HG03097 (cell line): Measurements from ENCODE around the gene CACNA2D4.

ENCODE experiments used
- ATAC-seq: cut with Tn5 transposase; IDR thresholded peaks from one replicate; pipeline ENCODE4 v1.9.1; 2021; ENCODE audit not compliant: unreplicated experiment, low FRiP score

Gene CACNA2D4

DNA sequence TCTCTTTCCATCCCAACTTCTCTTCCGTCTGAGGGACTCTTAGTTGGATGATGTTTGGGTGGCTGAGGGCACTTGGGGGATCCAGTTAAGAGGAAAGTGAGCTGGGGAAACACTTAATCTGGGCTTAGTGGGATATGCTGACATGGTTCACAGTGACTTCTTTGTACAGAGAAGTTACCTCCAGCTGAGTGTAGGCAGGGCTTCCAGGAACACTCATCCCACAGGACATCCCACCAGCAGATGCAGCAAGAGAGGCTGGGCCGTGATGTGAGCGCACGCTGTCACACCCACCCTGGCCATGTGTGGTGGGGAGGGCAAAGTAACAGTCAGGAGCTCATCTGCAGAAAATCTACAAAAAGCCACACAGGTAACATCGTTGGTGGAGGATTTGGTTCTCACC, 832 bp upstream of the CACNA2D4 start:
- ATAC-seq, result no peak

DNA sequence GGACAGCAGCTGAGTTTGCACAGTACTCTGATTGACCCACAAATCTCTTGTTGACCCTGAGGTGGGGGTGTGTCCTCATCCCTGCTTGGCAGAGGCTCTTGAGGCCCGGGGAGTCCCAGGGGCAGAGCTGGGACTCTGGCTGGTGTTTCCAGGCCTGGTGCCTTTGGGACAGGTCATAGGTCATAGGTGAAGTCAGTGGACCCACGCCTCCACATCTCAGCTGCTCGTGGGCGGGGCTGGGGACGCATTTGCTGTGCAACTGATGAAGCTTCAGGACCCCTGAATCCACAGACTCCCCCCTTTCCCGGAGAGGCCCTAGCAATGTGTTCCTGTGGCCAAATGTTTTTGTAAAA, 408 bp upstream of the CACNA2D4 start:
- ATAC-seq, result no peak

DNA sequence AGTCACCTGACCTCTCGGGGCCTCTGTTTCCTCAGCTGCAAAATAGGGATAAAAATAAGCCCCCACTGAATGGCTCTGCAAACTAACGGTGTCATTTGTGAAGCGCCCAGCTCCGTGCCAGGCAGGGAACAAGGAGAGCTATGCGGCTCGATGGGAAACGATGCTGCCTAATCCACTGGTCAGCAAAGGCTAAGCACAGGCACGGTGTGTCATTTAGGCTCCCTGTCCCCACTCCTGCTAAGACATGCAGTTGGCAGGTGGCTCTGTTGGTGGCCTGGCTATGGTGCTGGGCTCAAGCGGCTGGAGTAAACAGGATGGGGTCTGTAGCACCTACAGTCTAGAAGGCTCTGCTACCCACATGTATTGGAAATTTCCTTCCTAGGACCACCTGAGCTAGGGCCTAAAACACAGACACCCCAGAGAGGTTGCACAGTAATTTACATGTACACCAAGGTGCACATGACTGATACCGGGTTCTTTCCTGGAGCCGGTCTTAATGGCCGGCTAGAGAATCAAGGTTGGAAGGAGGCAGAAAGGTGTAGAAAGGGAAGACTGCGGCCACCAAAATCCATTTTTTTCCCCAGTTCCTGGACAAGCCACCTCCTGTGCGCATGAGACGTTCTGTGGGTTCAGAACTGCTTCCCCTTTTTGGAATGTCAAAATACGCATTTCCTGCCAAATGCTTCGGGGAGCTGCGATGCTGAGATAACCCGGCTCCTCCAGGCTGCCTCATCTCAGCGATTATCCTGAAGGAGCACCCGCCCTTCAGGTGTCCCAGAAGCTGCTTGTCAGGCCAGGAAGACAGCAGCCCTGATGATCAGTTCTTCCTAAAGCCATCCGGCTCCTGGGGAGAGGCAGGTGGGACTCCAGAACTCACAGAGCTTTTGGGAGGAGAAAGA, 1.0 kb downstream of the CACNA2D4 start:
- ATAC-seq, result no peak

DNA sequence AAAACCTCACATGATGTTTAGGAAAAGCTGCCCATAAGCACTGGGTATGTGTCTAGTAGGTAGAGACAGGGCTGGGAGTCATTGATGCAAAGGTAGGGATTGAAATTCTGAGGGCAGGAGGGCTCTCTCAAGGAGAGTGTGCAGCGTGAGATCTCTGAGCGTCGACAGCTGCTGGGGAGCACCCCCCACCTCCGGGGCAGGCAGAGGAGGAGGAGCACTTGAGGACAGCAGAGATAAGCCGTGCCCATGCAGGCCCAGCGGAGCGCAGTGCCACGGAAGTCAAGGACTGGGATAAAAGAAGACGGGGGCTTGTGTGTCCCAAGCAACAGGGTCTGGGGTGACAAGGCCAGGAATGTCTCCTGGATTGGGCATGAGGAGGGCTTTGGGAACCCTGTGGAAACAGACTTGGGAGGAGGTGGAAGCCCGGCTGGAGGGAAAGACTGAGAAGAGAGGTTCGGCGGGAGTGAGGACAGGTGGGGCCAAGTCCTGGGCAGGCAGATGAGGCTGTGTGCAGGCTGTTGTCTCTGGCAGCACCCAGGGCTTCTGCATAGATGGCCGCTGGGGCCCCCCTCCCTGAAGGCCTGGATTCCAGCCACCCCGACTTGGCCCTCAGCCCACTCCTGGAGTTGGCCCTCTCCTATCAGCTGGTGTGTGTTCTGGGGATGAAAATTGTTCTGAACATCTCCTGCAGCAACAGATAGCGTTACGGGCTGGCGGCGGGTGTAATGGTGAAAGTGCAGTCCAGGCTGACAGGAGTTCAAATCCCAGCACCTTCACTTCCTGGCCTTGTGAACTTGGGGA, 1.9 kb downstream of the CACNA2D4 start:
- no peak for ATAC-seq

DNA sequence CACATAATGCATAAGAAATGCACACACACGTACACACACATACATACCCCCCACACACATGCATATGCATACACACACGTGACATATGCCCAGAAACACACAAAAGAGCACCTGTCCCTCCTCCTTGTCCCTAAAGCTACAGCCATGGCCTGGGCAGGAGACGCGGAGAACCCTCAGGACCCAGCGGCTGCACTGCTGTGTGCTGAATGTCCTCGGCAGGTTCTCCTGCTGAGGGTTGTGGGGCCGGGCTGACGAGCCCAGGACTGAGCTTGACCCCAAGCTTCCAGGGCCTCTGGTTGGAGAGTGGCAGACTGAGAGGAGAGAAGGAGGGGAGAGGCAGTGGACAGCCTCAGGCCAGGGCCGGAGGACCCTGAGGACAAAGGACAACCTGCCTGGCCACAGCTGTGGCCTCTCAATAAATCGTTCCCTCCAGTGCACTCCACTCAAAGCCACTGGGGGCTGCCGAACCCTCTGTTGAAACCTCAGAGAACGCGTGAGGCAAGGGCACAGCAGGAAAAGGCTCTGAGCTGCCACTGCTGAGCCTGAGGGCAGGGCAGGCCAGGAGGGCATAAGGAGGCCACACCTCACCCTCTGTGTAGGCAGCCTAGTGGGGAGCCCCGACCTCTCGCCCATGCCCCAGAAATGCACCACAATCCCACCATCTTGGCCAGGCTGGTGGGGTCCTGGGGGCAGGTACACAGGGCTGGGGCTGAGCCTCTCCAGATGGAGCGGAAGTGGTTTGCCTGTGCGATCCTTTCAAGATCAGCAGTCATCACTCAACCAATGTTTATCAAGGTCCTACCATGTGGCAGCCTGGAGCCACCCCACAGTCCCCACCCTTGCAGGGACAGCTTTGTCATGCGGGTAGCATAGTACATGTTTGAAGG, 3.1 kb downstream of the CACNA2D4 start:
- ATAC-seq, result no peak

DNA sequence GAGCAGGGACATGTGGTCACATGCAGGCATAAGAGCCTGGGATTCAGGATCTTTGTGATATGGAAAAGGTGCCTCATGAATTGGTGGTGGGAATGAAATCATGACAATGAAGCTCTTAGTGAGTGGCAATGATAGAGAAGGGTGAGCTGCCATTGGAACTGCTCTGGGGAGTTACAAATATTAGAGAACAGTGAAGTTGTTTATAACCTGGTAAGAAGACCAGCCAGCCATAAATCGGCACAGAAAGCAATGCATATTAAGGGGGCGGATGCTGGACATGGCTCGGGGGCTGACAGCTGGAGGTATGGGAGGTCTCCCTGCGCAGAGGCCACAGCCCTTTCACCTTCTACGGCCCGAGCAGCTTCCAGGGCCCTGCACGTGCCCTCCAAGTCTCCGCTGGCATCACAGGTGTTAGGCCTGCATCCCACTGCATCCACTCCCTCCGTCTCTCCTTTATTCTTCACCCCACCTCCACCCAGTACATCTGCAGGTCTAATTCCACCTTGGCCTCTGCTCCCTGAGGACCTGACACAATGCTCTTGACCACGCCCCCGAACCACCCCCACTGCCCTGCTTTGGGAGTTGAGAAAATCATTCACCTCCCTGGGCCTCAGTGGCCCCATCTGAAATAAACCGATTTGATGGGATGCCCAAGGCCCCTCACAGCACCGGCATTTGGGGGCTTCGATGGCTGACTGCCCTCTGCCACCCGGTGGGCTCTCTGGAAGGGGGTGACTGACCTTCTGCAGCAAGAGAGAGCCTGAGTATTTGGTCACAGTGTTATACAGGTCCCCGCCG, 4.1 kb downstream of the CACNA2D4 start:
- ATAC-seq, result no peak

DNA sequence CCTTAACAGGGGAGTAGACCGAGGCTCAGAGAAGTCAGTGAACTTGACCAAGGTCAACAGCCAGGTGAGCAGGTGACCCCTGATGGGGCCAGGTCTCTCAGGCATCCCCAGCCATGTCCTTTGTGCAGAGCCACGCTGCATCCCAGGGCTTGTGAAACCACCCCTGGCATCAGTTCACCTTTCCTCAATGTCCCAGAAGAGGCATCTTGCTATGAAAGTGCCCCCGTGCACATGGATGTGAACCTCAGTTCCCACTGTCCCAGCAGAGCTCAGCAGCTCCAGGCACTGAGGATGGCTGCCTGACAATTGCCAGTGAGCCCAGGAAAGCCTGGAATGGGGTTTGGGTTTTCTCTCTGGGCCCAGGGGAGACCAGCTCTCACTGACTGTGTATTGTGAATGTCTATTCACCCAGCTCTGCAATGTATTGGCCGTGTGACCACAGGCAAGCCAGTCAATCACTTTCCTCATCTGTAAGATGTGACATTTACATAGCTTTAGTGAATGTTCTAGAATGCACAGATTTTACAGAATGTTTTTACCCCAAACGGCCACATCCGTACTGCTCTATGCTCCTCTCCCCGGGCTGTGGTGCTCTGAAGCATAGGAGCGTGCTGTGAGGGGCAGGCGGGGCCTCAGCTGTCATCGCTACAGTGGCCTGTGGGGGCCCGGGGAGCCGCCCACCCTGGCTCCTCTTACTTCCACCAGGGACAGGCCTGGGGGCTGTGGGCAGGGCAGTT, 4.9 kb downstream of the CACNA2D4 start:
- no peak for ATAC-seq

DNA sequence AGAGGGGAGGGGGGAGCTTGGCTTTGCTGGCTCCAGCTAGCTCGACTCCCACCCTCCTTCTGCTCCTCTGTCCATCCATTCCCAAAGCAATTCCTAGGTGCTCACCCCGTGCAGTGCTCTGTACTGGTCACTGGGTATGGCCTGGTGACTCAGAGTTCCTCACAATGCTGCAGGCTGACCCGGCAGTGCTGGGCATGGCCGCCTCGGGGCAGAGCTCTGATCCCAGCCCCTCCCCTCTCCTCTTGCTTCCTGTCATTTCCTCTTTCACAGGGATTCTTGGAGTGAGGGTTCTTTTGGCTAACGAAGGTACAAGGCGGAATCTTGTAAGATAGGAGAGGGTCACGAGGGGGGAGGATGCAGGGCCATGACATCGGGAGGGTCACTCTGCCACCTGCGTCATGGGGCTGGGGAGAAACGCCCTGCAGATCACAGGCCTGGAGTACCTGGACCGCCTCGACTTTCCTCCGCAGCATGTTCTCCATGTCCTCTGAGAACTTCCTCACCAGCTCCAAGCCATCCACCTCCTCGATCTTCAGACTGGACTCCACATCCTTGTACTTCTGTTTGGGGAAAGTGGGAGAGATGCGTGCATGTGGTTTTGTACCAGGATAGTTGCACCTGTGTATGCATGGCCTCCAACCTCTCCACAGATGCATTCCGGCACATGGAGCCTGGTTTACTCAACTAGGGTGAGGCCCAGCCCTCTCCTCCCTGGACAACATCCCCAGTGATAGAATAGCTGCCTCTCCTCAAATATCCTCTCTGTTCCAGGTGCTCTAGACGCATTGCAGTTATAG, 5.7 kb downstream of the CACNA2D4 start:
- no peak for ATAC-seq

DNA sequence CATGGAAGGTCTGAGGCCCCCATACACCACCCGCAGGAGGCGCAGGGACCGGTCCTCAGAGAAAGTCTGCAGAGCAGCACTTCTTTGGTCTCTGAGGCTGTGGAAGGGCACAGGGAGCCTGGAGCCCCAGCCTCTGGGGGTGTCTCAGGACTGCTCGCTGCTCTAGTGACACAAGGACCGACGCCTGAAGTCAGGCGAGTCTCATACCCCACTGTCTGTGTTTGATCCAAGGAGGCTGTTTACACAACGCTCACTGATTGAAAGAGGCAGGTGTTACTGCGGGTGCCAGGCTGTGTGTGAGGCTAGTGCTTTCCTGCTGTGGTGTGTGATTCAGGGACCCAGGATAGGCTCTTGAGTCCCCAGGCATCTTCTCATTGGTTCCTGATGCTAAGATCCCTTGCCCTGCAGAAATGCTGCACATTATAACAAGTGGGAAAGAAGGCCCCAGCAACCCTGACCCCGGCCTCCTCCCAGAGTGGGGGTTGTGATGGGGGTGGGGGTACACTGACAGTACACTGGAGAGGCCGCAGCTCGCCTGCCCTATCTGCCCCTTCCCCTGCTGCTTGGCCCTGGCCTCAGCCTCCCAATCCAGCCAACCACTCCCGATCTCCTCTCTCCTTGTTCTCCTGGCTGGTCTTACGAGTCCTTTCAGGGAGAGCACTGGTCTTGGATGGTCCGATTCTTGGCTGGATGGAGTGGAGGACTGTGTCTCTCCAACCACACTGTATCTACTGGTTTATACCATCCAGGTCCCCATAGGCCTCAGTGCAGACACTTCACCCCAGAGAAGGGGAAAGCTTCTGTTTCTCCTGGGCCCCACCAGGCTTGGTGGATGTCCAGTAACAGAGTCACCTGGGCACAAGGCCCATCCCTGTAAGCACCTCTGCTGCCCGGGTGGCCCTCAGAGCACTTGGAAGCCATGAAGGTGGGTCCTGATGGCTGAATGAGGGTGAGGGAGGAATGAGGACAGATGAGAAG, 6.6 kb downstream of the CACNA2D4 start:
- ATAC-seq, result no peak

DNA sequence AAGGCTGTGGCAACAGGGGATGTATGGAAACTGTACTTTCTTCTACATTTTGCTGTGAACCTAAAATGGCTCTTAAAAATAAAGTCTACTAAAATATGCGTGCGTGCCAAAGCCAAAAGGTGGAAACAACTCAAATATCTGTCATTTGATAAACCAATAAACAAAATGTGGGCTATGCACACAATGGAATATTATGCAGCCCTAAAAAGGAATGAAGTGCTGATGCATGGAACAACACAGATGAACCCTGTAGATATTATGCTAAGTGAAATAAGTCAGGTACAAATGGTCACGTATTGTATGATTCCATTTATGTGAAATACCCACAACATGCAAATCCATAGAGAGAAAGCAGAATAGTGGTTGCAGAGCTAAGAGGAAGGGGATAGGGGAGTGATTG, 8.0 kb downstream of the CACNA2D4 start:
- no peak for ATAC-seq

DNA sequence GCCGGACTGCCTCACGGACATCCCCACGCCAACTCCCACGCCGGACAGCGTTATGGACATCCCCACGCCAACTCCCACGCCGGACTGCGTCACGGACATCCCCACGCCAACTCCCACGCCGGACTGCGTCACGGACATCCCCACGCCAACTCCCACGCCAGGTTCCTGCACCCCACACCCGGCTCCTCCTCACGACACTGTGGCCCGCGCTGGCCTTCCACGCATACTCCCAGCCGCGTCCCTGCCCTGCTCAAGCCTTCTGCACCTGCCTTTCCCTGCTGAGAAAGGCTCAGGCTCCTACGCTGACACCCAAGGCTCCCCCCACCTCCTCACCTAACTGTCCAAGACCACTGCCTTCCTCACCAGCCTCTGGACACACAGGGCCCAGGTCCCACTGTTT, 9.7 kb downstream of the CACNA2D4 start:
- ATAC-seq, result no peak

DNA sequence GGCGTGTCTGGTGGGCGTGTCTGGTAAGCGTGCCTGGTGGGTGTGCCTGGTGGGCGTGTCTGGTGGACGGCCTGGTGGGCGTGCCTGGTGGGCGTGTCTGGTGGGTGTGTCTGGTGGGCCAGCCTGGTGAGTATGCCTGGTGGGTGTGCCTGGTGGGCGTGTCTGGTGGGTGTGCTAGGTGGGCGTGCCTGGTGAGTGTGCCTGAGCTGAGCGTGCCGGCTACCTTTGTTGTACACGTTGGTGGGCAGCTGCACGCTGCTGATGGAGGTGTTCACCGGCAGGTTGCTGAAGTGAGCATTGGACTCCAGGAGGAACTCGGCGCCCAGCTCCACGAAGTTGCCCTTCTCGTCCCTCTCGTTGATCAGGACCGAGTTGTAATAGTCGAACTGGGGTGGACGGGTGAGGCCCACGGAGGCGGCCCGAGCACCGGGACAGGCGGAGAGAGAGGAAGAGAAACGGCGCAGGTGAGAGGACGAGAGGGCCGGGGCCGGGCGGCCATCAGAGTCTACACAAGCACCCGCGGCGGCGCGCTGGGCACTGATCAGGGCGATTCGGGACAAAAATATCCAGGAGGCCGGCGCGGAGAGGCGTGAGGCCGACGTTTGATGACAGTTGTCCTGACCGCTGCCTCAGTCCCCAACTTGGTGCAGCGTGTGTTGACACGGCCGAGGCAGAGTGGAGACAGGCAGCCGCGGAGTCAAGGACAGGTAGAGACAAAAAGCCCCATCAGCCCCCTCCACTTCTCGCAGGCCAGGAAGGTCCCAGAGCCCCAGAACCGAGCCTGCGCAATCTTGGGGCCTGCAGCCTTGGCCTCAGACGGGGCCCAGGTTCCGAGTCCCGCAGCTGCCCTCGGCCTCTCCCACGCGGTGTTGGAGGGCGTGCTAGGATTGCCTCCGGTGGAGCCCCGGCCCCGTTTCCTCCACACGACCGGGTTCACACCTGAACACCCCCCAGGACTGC, 10.5 kb downstream of the CACNA2D4 start:
- ATAC-seq, result no peak

DNA sequence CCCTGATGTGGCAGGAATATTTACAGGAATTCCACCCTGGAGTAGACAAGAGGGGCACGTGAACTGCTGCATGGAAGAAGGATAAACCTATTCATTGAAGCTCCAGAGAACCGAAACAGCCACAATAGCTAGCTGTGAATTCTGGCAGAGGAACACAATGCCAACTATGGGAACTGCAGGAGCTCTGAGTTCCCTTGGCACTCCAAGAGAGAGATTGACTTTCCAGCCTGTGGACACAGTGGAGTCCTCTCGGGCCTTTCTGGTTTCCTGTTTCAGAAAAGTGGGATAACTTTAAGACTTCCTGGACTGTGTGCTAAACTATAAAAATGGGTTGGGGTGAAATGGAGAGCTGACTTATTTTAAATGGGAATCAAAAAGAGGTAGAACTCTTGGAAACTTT, 11.9 kb downstream of the CACNA2D4 start:
- no peak for ATAC-seq

DNA sequence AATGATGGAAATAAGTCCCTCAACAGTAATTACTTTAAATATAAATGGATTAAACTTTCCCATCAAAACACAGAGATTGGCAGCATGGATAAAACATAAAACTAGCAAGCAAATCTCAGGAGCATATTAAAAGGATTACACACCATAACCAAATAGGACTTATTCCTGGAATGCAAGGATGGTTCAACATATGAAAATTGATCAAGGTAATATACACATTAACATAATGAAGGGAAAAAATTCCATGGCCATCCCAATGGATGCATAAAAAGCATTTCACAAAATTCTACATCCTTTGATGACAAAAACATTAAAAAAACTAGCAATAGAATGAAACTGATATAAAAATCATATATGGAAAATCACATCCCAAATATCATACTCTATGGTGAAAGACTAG, 13.6 kb downstream of the CACNA2D4 start:
- no peak for ATAC-seq

DNA sequence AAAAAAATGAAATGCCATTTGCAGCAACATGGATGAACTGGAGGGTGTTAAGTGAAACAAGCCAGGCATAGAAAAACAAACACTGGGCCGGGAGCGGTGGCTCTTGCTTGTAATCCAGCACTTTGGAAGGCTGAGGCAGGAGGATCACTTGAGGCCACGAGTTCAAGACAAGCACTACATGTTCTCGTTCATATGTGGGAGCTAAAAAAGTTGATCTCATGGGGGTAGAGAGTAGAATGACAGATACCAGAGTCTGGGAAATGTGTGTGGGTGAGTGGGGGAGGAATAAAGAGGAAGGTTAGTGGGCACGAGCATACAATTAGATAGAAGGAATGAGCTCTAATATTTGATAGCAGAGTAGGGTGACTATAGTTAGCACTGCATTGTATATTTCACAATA, 21.5 kb downstream of the CACNA2D4 start:
- no peak for ATAC-seq

DNA sequence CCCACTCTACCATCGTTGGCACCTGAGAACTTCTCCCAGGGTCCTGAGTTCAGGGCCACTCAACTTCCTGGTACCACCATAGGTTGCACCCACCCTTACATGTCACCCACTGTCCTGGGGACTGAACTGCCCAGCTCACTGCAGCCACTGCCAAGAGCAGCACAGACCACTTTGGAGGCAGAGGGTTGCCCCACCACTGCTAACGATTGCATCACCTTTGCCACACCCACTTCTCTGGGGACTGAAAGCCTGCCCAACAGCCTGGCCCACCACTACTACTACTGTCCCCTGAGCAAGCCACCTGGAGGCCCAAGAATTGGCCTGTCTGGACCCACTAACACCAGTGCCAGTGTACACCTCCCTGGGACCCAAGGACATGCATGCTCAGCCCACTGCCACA, 27.6 kb downstream of the CACNA2D4 start:
- no peak for ATAC-seq
